HL-60 (cell line): ENCODE results near the gene CFAP210.

Source experiments
- DNase-seq, 2 experiments: peaks; one replicate each; pipeline ENCODE4 v3.0.0-alpha.2; 2010 to 2020; ENCODE audit warnings: low read depth in 1 of 2, low spot score in 1 of 2
- H3K27ac ChIP-seq: fragments of 250-450 bp; sonication (Bioruptor Pico); replicated peaks from 2 replicates; pipeline ENCODE4 v1.5.1; 2020; ENCODE audit warnings: mild to moderate bottlenecking, moderate library complexity
- H3K27me3 ChIP-seq: fragments of 250-450 bp; sonication (Bioruptor Pico); 2 replicates; pipeline ENCODE4 v1.5.1; 2021; ENCODE audit warnings: mild to moderate bottlenecking, moderate library complexity; ENCODE audit not compliant: insufficient read depth, poor library complexity, severe bottlenecking
- H3K4me3 ChIP-seq: replicated peaks from 2 replicates; pipeline ENCODE4 v1.5.1; 2011; ENCODE audit warnings: mild to moderate bottlenecking, control low read depth, low read length; ENCODE audit not compliant: insufficient read depth
- GABPA ChIP-seq: IDR thresholded peaks from 2 replicates; pipeline ENCODE4 v1.6.1; 2012; ENCODE audit warnings: low read depth
- POLR2AphosphoS5 ChIP-seq: IDR thresholded peaks from 2 replicates; pipeline ENCODE4 v1.6.1; 2012; ENCODE audit warnings: low read depth
- SPI1 ChIP-seq: IDR thresholded peaks from 2 replicates; pipeline ENCODE4 v1.6.1; 2012; ENCODE audit warnings: low read depth, mild to moderate bottlenecking, borderline replicate concordance
- TF ChIP-seq, protein P1 (sequence below): IDR thresholded peaks from 2 replicates; pipeline ENCODE4 v1.6.1; 2012; ENCODE audit warnings: low read depth; ENCODE audit not compliant: insufficient replicate concordance
- TF ChIP-seq, protein P2 (sequence below): IDR thresholded peaks from one replicate; pipeline ENCODE4 v1.5.1; 2011; ENCODE audit warnings: low read length, control low read depth, inconsistent platforms; ENCODE audit not compliant: insufficient read depth

Gene CFAP210

DNA sequence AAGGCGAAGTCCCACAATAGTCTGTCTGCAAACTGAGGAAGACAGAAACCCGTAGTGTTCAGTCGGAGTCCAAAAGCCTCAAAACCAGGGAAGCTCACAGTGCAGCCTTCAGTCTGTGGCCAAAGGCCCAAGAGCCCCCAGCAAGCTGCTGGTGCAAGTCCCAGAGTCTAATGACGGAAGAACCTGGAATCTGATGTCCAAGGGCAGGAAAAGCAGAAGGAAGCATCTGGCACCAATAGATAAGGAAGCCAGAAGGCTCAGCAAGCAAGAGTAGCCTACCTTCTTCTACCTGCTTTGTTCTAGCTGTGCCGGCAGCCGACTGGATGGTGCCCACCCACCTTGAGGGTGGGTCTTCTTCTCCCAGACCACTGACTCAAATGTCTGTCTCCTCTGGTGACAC lies 21.8 kb downstream of the CFAP210 start:
- H3K27ac ChIP-seq, result no peak overlapping the region
- no peak for DNase-seq
- TF ChIP-seq, protein P1, sequence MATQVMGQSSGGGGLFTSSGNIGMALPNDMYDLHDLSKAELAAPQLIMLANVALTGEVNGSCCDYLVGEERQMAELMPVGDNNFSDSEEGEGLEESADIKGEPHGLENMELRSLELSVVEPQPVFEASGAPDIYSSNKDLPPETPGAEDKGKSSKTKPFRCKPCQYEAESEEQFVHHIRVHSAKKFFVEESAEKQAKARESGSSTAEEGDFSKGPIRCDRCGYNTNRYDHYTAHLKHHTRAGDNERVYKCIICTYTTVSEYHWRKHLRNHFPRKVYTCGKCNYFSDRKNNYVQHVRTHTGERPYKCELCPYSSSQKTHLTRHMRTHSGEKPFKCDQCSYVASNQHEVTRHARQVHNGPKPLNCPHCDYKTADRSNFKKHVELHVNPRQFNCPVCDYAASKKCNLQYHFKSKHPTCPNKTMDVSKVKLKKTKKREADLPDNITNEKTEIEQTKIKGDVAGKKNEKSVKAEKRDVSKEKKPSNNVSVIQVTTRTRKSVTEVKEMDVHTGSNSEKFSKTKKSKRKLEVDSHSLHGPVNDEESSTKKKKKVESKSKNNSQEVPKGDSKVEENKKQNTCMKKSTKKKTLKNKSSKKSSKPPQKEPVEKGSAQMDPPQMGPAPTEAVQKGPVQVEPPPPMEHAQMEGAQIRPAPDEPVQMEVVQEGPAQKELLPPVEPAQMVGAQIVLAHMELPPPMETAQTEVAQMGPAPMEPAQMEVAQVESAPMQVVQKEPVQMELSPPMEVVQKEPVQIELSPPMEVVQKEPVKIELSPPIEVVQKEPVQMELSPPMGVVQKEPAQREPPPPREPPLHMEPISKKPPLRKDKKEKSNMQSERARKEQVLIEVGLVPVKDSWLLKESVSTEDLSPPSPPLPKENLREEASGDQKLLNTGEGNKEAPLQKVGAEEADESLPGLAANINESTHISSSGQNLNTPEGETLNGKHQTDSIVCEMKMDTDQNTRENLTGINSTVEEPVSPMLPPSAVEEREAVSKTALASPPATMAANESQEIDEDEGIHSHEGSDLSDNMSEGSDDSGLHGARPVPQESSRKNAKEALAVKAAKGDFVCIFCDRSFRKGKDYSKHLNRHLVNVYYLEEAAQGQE, result no peak
- TF ChIP-seq SPI1 (no peak), POLR2AphosphoS5 (no peak), GABPA (no peak)
- TF ChIP-seq, protein P2, sequence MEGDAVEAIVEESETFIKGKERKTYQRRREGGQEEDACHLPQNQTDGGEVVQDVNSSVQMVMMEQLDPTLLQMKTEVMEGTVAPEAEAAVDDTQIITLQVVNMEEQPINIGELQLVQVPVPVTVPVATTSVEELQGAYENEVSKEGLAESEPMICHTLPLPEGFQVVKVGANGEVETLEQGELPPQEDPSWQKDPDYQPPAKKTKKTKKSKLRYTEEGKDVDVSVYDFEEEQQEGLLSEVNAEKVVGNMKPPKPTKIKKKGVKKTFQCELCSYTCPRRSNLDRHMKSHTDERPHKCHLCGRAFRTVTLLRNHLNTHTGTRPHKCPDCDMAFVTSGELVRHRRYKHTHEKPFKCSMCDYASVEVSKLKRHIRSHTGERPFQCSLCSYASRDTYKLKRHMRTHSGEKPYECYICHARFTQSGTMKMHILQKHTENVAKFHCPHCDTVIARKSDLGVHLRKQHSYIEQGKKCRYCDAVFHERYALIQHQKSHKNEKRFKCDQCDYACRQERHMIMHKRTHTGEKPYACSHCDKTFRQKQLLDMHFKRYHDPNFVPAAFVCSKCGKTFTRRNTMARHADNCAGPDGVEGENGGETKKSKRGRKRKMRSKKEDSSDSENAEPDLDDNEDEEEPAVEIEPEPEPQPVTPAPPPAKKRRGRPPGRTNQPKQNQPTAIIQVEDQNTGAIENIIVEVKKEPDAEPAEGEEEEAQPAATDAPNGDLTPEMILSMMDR, result no peak

GRCh38 chr2:169670937-169671336 lies 23.3 kb downstream of the CFAP210 start:
- no peak for DNase-seq
- Histone ChIP-seq H3K4me3 (no peak overlapping the region), H3K27me3 (no peaks in the 10 kb centered on the region), H3K27ac (no peak overlapping the region)
- TF ChIP-seq, protein P1, result no peak
- TF ChIP-seq SPI1 (no peak), GABPA (no peak), POLR2AphosphoS5 (no peak)
- TF ChIP-seq, protein P2, result no peak

More for the DNA sequence above, 21.8 kb downstream of the CFAP210 start:
- H3K4me3 ChIP-seq, result no peak overlapping the region
- no peaks in the 10 kb centered on the region for H3K27me3 ChIP-seq

DNA sequence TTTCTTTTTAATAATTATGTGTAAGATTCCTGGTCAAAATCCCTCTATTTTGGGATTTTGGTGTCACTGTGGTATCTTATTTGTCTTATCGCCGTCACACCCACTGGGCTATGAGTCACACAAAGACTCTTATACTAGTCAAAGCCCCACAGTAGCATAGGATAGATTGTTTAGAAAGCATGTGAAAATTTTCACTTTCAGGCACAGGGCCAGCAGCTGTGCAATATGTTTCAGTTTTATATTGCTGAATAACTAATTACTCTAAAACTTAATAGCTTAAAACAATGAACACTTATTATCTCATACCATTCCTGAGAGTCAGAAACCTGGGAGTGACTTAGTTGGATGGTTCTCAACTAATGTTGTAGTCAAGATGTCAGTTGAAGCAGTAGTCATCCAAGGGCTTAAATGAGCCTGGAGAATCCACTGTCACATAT lies 24.0 kb downstream of the CFAP210 start:
- Histone ChIP-seq H3K4me3 (no peak overlapping the region), H3K27me3 (no peaks in the 10 kb centered on the region), H3K27ac (no peak overlapping the region)
- TF ChIP-seq, protein P2, result no peak
- no peak for TF ChIP-seq SPI1
- TF ChIP-seq GABPA, result no peak
- no peak for TF ChIP-seq POLR2AphosphoS5
- TF ChIP-seq, protein P1, result no peak
- no peak for DNase-seq
